GM19324 (cell line): ENCODE measurements around the gene ATP2B3.
"Not testable (repeated sequence)": the region's sequence is repeated elsewhere in the genome, so short reads cannot be mapped to it uniquely, and the experiment has no call there.

Source experiments
- ATAC-seq: cut with Tn5 transposase; IDR thresholded peaks from one replicate; pipeline ENCODE4 v1.9.1; 2021; ENCODE audit warnings: mild to moderate bottlenecking, moderate library complexity; ENCODE audit not compliant: unreplicated experiment, low FRiP score

Gene ATP2B3

GRCh38 chrX:153590961-153591956 lies 73.8 kb downstream of the ATP2B3 start:
- no peak for ATAC-seq

- ATAC-seq = no peak
Measured at GRCh38 chrX:153592091-153592833, 74.8 kb downstream of the ATP2B3 start.

- no peak for ATAC-seq
Measured at GRCh38 chrX:153592966-153593688, 75.7 kb downstream of the ATP2B3 start.

- no peak for ATAC-seq
Measured at GRCh38 chrX:153593811-153594500, 76.5 kb downstream of the ATP2B3 start.

GRCh38 chrX:153595387-153595786 lies 77.9 kb downstream of the ATP2B3 start:
- ATAC-seq = no peak

GRCh38 chrX:153595859-153596857 lies 78.7 kb downstream of the ATP2B3 start:
- ATAC-seq = no peak

- ATAC-seq = no peak
Measured at GRCh38 chrX:153596981-153597750, 79.7 kb downstream of the ATP2B3 start.

GRCh38 chrX:153598541-153599191 lies 81.2 kb downstream of the ATP2B3 start, which contains the start of gene CCNQ:
Gene CCNQ, minus strand, starts transcription at chrX:153599139. Its CDS starts 66 bp downstream, at chrX:153599073.
- peak; percentile 60 for ATAC-seq

GRCh38 chrX:153599192-153600031 lies 82.0 kb downstream of the ATP2B3 start:
- peak; percentile 85 for ATAC-seq

- ATAC-seq = no peak
Measured at GRCh38 chrX:153600032-153600373, 82.6 kb downstream of the ATP2B3 start.

GRCh38 chrX:153600921-153601320 lies 83.5 kb downstream of the ATP2B3 start:
- no peak for ATAC-seq

- no peak for ATAC-seq
Measured at GRCh38 chrX:153601511-153602110, 84.2 kb downstream of the ATP2B3 start.

GRCh38 chrX:153602601-153603000 lies 85.2 kb downstream of the ATP2B3 start:
- no peak for ATAC-seq

- no peak for ATAC-seq
Measured at GRCh38 chrX:153603131-153603656, 85.8 kb downstream of the ATP2B3 start.

GRCh38 chrX:153604666-153605380 lies 87.4 kb downstream of the ATP2B3 start:
- not testable (repeated sequence) for ATAC-seq

GRCh38 chrX:153606503-153606902 lies 89.1 kb downstream of the ATP2B3 start:
- ATAC-seq = no peak
